HuH-7.5 (cell line): ENCODE data around the gene MYH16.
"Not testable (repeated sequence)": the region's sequence is repeated elsewhere in the genome, so short reads cannot be mapped to it uniquely, and the experiment has no call there.

Experiments used
- DNase-seq: peaks from one replicate; pipeline ENCODE4 v3.0.0; 2011; ENCODE audit warnings: low spot score

MYH16 gene

DNA sequence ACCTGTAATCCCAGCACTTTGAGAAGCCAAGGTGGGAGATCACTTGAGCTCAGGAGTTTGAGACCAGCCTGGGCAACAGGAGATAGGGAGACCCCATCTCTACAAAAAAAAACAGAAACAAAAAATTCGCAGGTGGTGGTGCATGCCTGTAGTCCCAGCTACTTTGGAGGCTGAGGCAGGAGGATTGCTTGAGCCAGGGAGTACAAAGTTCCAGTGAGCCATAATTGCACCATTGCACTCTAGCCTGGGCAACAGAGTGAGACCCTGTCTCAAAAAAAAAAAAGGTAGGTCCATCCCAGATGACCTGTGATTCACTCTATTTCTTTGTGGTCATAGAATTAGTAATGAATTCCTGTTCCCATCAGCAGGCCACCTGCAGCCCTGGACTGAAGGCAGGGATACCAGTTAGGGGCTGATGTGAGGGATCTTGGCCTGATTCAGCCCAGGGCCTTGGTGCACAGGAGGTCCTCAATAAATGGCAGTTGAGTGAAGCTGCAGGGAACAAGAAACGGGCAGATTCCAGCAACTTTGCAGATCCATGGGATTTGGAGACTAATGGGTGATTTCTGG is at the start of gene MYH16:
TSS of gene MYH16 (plus strand) at position 364 of the 570 bp plus-strand sequence.
- no peak for DNase-seq

DNA sequence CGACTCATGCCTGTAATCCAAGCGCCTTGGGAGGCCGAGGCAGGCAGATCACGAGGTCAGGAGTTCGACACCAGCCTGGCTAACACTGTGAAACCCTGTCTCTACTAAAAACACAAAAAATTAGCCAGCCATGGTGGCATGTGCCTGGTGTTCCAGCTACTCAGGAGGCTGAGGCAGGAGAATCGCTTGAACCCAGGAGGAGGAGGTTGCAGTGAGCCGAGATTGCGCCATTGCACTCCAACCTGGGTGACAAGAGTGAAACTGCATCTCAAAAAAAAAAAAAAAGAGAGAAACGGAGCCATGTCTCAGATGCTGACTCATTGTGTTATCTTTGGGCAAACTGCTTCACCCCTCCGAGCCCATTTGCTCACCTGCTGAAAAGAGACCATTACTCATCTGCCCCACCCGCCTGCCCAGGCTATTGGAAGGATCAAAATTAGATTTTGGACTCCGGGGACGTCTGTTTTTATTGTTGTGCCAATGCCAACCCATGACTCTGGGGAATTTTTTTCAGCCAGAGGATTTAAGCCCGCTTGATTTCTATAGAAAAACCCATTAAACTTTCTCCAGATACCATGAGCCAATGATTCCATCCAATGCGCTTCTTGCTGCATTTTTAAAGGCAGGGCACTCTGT is 48.3 kb upstream of the MYH16 start:
- DNase-seq = not testable (repeated sequence)

DNA sequence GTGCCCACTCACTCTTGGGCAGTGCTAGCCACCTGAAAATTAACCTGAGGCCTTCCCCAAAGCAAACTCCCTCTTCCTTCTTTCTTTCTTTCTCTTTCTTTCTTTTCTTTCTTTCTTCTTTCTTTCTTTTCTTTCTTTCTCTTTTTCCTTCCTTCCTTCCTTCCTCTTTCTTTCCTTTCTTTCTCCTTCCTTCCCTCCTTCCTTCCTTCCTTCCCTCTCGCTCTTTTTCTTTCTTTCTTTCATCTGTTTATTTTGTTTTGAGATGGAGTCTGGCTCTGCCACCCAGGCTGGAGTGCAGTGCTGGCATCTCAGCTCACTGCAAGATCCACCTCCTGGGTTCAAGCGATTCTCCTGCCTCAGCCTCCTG is 47.8 kb upstream of the MYH16 start:
- no peak for DNase-seq

- no peak for DNase-seq
Observed at GRCh38 chr7:99229234-99229633, 43.4 kb upstream of the MYH16 start.

DNA sequence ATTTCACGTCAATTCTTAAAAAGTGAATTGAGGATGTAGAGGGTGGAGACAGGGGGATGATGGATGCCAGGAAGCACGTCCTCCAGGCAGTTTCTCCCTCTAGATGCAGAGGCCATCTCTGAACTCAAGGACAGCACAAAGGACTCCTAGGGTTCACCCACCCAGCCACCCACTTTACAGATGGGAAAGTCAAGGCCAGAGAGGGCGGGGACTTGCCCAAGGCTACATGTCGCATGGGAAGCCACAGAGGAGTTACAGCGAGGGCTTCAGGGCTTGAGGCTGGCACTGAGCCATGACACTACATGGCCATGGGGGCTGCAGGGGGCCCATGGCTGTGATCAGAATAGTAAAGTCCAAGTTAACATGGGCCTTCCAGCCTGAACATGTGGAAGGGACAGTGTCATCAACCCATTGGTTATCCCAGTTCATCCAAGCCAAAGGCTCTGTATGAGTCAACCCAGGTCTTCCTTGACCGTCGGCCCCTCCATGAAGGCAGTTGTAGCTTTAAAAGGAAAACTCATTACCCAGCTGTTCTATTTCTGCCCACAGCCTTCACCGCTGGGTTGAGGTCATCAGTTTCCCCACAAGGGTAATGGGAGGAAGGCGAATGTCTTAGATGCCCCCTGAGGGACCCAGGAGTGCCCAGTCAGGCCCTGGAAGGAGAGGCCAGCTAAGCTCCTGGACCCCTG is 40.4 kb upstream of the MYH16 start:
- no peak for DNase-seq

DNA sequence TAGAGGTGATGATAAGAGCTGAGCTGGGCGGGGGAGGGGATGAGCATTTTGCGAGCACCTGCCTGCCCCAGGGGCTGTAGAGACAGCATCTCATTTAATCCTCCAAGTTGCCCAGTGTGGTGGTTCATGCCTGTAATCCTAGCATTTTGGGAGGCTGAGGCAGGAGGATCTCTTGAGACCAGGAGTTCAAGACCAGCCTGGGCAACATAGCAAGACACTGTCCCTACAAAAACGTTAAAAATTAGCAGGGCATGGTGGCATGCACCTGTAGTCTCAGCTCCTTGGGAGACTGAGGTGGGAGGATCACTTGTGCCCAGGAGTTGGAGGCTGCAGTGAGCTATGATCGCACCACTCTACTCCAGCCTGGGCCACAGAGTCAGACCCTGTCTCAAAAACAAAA is 39.7 kb upstream of the MYH16 start:
- DNase-seq = not testable (repeated sequence)

GRCh38 chr7:99234185-99234584 is 38.5 kb upstream of the MYH16 start:
- no peak for DNase-seq

GRCh38 chr7:99235925-99236324 is 36.7 kb upstream of the MYH16 start:
- no peak for DNase-seq

DNA sequence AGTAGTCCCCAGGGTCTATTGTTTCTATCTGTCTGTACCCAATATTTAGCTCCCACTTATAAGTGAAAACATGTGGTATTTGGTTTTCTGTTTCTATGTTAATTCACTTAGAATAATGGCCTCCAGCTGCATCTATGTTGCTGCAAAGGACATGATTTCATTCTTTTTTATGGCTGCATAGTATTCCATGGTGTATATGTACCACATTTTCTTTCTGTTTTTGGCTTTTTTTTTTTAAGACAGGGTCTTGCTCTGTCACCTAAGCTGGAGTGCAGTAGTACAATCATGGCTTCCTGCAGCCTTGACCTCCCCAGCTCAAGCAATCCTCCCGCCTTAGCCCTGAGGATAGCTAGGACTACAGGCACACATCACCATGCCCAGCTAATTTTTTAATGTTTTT is 34.8 kb upstream of the MYH16 start:
- not testable (repeated sequence) for DNase-seq

DNA sequence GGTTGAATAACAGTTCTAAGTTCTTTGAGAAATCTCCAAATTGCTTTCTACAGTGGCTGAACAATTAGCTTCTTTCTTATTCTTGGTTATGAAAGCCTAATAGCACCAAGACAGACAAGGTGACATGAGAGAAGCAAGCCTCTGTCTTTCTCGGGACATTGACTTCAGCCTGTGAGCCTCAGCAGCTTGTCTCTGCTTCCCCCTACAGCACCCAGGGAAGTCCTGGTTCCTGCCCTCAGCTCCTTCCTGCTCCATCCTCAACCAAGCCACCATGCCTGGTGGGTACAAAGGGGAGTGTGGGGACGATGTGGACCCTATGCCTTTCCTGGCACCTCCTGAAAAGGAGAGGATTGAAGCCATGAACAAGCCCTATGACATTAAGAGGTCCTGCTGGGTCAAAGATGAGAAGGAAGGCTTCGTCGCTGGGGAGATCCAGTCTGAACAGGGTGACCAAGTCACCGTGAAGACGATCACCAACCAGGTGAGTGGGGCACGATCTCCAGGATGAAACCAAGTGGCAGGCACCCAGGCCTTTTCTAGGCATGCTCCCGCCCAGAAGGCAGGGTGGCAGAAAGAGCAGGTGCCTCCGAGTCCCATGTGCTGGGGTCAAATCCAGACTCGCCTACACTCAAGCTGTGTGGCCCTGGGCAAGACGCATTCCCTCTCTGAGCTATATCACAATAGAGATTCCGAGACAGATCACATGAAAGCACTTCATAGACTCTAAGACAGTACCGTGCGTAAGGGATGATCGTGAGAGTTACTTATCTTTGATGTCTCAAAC is 33.9 kb upstream of the MYH16 start:
- DNase-seq = no peak

DNA sequence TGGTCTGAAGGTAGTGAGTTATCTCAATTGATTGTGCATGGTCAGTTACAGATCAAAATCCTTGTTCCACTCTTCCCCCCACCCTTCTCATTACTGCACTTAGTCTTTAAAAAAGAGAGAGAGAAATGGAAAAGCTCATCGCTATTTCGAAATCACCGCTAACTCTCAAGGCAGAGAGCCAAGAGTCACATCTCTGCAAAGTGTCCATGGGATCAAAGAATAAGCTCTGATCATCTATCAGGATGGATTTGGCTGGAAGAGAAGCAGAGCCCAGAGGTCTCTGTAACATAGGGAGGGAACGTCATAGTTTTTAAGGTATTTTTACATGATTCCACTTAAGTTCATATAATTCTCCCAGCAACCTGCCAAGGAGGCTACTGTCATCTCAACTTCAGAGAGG is 30.0 kb upstream of the MYH16 start:
- DNase-seq = no peak

DNA sequence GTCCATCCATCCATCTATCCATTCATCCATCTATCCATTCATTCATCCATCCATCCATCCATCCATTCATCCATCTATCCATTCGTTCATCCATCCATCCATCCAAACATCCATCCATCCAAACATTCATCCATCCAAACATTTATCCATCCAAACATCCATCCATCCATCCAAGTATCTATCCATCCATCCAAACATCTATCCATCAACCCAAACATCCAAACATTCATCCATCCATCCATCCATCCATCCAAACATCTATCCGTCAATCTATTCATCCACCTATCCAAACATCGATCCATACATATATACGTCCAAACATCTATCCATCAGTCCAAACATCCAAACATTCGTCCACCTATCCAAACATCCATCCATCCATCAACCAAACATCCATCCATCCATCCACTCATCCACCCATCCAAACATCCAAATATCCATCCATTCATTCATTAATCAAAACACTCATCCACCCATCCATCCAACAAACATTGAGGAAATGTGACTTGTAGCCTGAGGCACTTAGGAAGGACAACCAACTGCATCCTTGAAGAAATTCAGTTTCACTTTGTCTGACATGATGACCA is 28.8 kb upstream of the MYH16 start:
- no peak for DNase-seq

DNA sequence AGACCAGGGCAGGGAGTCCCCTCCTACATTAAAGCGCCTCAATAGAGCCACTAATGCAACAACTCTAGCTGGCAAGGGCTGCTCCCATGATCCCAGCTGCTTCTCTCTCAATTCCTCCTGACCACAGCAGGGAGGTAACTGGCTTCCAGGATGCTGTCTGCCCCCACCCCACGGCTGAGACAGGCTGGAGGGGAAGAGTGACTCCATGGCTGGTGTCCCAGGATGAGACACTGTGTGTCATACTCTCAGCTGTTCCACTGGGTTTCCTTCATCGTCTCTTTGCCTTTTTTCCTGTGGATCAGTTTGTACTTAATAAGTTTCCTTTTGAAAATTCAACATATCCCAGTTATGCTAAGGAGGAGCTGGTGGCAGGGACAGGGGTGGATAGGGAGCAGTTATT is 27.7 kb upstream of the MYH16 start:
- DNase-seq = no peak

- no peak for DNase-seq
Observed at GRCh38 chr7:99248391-99249095, 24.1 kb upstream of the MYH16 start.

DNA sequence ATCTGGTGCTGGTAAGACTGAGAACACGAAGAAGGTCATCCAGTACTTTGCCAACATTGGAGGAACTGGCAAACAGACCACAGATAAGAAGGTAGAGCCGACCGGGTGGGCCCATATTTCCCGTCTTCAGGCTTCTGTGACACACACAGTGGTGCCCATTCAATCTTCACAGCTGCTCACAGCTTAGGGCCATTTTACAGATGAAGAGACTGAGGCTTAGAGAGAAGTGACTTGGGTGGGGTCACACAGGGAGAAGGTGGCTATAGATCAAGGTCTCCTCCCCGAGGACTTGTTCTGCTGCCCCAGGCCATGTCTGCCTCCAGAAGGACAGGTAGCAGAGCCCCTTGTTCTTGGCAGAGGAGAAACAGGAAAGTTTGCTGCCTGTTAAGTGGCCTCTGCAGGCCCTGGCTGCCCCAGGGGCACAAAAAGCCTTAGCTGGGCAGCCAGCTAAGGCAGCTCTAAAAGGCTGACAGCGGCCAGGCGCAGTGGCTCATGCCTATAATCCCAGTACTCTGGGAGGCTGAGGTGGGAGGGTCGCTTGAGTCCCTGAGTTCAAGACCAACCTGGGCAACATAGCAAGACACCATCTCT is 22.6 kb upstream of the MYH16 start:
- DNase-seq = no peak

GRCh38 chr7:99252166-99252895 is 20.3 kb upstream of the MYH16 start:
- DNase-seq = no peak

- DNase-seq = no peak
Observed at GRCh38 chr7:99253369-99253768, 19.3 kb upstream of the MYH16 start.

- no peak for DNase-seq
Observed at GRCh38 chr7:99254390-99254789, 18.2 kb upstream of the MYH16 start.

GRCh38 chr7:99255463-99255862 is 17.2 kb upstream of the MYH16 start:
- DNase-seq = no peak

GRCh38 chr7:99257065-99257464 is 15.6 kb upstream of the MYH16 start:
- no peak for DNase-seq

DNA sequence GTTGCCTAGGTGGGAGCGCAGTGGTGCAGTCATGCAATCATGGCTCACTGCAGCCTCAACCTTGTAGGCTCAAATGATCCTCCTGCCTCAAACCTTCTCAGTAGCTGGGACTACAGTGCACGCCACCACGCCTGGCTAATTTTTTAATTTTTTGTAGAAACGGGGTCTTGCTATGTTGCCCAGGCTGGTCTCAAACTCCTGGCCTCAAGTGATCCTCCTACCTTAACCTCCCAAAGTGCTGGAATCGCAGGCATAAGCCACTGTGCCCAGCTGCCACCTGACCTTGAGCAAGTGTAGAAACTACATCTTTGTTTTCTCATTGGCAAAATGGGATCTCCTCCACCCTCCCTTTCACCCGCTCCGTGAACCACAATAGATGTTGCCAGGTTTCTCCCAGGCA is 15.0 kb upstream of the MYH16 start:
- DNase-seq = no peak
